ENCODE results near the gene VPS4A. TPM values are rescaled to one million over a fixed set of nuclear protein-coding genes. Genes with fewer than 3 reads are reported as not detected.
A peak's percentile ranks its signal among the peaks of the same experiment; 100 is the strongest.

VPS4A gene
- total and polyA plus RNA-seq, 4 donors = 13.3 to 15.7 (median 14.5) TPM

GRCh38 chr16:69324013-69324531 lies 12.9 kb downstream of the VPS4A start:
- Histone ChIP-seq H3K36me3 (ENCODE audit: control insufficient read depth in 4 of 4, insufficient read depth in 3 of 4, low read depth in 1 of 4, low read length in 3 of 4) (peaks cover 18 to 50% (median 33%) of the 10 kb centered on the region in 4 donors), H3K9me3 (ENCODE audit: control insufficient read depth in 4 of 4, low read length in 3 of 4) (no peaks in the 10 kb centered on the region), H3K4me1 (ENCODE audit: control insufficient read depth in 4 of 4, insufficient read depth in 4 of 4, low read length in 3 of 4) (peaks cover 18 to 65% (median 52%) of the 10 kb centered on the region in 4 donors), H3K9ac (ENCODE audit: low read depth in 1 of 2, low read length in 2 of 2) (peak overlapping the region in 1 of 2 donors; percentile 5), H3K27ac (ENCODE audit: low read depth in 1 of 2, low read length in 2 of 2) (peak overlapping the region; percentile 60 to 87), H3K27me3 (ENCODE audit: control insufficient read depth in 4 of 4, insufficient read depth in 4 of 4, low read length in 3 of 4) (no peaks in the 10 kb centered on the region), H3K4me3 (ENCODE audit: low read depth in 1 of 3, low read length in 3 of 3) (no peak overlapping the region)
- peak; percentile 58 for DNase-seq (ENCODE audit: low spot score)
- 43% methylated on average over 8 of the region's 8 CpGs for WGBS
- TF ChIP-seq GABPA (IDR thresholded peaks at IDR 0.05 in 1 of 2, conservative IDR thresholded peaks at IDR 0.05 in 1 of 2) = no peak
- peak; percentile 89 for TF ChIP-seq SP1 (IDR thresholded peaks at IDR 0.05)
- peak; percentile 37 for TF ChIP-seq ZBTB33 (IDR thresholded peaks at IDR 0.05)
- TF ChIP-seq ATF3 (IDR thresholded peaks at IDR 0.05) = no peak
- peak; percentile 50 for TF ChIP-seq YY1 (IDR thresholded peaks at IDR 0.05)
- TF ChIP-seq NR2F2 (IDR thresholded peaks at IDR 0.05) = peak; percentile 38
- TF ChIP-seq HNF4G (IDR thresholded peaks at IDR 0.05) = peak; percentile 69
- TF ChIP-seq FOXA1 (IDR thresholded peaks at IDR 0.05) = peak; percentile 75
- TF ChIP-seq FOXA2 (IDR thresholded peaks at IDR 0.05) = peak; percentile 77
- TF ChIP-seq HNF4A (conservative IDR thresholded peaks at IDR 0.05) = peak; percentile 83 to 89
- peak; percentile 14 to 33 for TF ChIP-seq RAD21 (IDR thresholded peaks at IDR 0.05)
- peak; percentile 20 for TF ChIP-seq MAX (IDR thresholded peaks at IDR 0.05)
- TF ChIP-seq CTCF (IDR thresholded peaks at IDR 0.05; ENCODE audit: low read depth, low read length, missing input control) = no peak
- peak in 1 of 2 donors; percentile 16 for TF ChIP-seq JUND (IDR thresholded peaks at IDR 0.05)
- TF ChIP-seq RXRA (IDR thresholded peaks at IDR 0.05) = peak; percentile 77 to 83
- TF ChIP-seq TAF1 (conservative IDR thresholded peaks at IDR 0.05) = no peak

GRCh38 chr16:69324585-69325253 lies 13.6 kb downstream of the VPS4A start:
- H3K36me3 ChIP-seq (ENCODE audit: control insufficient read depth in 4 of 4, insufficient read depth in 3 of 4, low read depth in 1 of 4, low read length in 3 of 4) = peaks cover 12 to 44% (median 27%) of the 10 kb centered on the region in 4 donors
- no peaks in the 10 kb centered on the region for H3K9me3 ChIP-seq (ENCODE audit: control insufficient read depth in 4 of 4, low read length in 3 of 4)
- no peak overlapping the region for H3K4me3 ChIP-seq (ENCODE audit: low read depth in 1 of 3, low read length in 3 of 3)
- peak overlapping the region; percentile 60 to 87 for H3K27ac ChIP-seq (ENCODE audit: low read depth in 1 of 2, low read length in 2 of 2)
- no peak for DNase-seq (ENCODE audit: low spot score)
- peaks cover 19 to 68% (median 57%) of the 10 kb centered on the region in 4 donors for H3K4me1 ChIP-seq (ENCODE audit: control insufficient read depth in 4 of 4, insufficient read depth in 4 of 4, low read length in 3 of 4)
- TF ChIP-seq NR2F2 (IDR thresholded peaks at IDR 0.05) (no peak), YY1 (IDR thresholded peaks at IDR 0.05) (no peak), EGR1 (IDR thresholded peaks at IDR 0.05; ENCODE audit: low read depth in 2 of 2) (no peak)
- no peaks in the 10 kb centered on the region for H3K27me3 ChIP-seq (ENCODE audit: control insufficient read depth in 4 of 4, insufficient read depth in 4 of 4, low read length in 3 of 4)
- 86% methylated on average over 10 of the region's 10 CpGs for WGBS
- no peak overlapping the region for H3K9ac ChIP-seq (ENCODE audit: low read depth in 1 of 2, low read length in 2 of 2)

All from liver (tissue), 9 donors.